GM12875 (cell line): ENCODE measurements around the gene CCSER2.
A peak's percentile ranks its signal among the peaks of the same experiment; 100 is the strongest.

Experiments
- H3K4me3 ChIP-seq: one replicate; pipeline ENCODE4 v1.5.1; 2011; ENCODE audit warnings: low read depth, low read length, control low read depth
- TF ChIP-seq, protein P1 (sequence below): IDR thresholded peaks from 2 replicates; pipeline ENCODE4 v1.5.1; 2011; ENCODE audit warnings: low read depth, mild to moderate bottlenecking, control low read depth, inconsistent platforms, low read length, moderate library complexity, borderline replicate concordance; ENCODE audit not compliant: insufficient read depth

CCSER2 gene

DNA sequence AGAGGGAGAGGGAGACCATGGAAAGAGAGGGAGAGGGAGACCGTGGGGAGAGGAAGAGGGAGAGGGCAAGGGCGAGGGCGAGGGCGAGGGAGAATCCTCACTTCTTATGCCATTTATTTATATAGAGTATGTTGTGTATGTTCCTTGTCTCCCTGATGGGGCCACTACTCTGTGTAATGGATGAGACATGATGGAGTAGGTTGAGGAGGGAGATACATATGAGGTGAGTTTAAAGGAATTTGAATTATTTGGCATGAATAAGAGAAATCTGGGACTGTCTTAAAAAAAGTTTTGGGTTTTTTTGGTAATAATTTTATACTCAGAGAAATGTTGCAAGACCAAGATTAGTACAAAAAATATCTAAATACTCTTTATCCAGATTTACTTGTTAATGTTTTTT lies 20.1 kb downstream of the CCSER2 start:
- H3K4me3 ChIP-seq, result no peak overlapping the region
- TF ChIP-seq, protein P1, sequence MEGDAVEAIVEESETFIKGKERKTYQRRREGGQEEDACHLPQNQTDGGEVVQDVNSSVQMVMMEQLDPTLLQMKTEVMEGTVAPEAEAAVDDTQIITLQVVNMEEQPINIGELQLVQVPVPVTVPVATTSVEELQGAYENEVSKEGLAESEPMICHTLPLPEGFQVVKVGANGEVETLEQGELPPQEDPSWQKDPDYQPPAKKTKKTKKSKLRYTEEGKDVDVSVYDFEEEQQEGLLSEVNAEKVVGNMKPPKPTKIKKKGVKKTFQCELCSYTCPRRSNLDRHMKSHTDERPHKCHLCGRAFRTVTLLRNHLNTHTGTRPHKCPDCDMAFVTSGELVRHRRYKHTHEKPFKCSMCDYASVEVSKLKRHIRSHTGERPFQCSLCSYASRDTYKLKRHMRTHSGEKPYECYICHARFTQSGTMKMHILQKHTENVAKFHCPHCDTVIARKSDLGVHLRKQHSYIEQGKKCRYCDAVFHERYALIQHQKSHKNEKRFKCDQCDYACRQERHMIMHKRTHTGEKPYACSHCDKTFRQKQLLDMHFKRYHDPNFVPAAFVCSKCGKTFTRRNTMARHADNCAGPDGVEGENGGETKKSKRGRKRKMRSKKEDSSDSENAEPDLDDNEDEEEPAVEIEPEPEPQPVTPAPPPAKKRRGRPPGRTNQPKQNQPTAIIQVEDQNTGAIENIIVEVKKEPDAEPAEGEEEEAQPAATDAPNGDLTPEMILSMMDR, result no peak

DNA sequence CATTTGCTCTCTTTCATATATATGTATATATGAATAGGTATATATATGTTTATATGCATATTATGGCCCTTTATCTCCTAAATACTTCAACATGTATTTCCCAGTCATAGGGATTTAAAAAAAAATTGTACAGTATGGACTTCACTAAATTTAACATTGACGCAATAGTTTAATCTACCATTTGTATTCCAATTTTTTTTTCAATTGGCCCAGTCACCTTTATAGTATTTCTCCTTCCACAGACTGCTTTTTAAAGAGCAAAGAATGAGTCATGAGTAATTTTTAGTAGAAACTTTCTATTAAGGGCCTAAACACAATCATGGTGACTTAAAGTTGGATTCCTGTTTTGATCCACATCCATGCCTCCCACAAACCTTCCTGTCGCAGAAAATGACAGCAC lies 20.5 kb downstream of the CCSER2 start:
- H3K4me3 ChIP-seq, result no peak overlapping the region
- TF ChIP-seq, protein P1, result no peak

DNA sequence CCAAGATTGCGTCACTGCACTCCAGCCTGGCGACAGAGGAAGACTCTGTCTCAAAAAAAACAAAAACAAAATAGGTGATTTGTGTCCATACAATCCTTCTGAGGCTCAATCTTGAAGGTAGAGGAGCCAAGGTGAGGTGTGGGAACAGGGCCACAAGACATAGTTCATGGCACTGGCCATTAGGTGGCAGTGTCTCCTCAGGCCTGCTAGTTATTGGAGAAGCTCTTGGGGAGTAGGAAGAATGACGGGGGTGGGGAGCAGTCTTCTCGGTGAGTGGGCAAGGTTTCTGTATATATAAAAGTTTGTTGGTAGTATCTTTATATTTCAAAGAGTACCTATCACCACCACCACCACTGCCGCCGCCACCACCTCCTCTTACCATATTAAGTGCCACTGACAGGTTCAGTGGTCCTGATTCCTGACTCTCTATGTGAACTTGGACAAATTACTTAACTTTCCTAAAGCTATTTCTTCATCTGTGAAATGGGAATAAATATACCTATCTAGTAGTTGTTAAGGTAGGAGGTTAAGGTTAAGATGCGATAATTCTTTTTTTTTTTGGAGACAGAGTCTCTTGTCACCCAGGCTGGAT lies 24.0 kb downstream of the CCSER2 start:
- no peak overlapping the region for H3K4me3 ChIP-seq
- TF ChIP-seq, protein P1, result peak; percentile 85

DNA sequence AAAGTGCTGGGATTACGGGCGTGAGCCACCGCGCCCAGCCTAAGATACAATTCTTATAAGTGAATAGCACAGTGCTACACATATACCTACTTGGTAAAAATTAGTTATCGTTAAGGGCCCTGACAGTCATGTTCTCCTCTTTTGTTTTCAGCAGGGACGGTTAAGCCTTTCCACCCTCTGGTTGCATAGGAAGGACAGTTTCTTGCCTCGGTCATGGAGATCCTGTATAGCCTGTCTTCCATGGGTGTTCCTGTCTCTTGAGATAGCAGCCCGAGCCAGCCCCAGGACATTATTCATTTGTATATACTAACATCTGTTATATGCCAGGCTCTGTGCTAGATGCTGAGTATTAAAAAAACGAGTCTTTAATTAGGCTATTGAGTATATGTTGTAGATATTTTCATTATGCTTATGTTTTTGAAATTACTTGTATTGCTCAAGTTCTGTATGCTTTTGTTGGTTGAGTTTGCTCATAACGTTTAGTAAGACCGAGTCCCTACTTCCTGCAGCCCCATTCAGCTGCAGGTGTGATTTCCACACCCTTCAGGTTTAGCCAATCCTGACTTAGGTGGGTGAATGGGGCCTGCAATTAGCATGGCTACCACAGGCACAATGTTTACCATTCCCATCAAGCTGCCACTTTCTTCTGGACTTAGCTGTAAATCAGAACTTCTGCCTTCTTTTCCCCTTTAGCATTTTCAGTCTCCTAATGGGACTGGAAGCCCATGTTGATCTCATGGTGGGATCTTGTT lies 24.8 kb downstream of the CCSER2 start:
- no peak overlapping the region for H3K4me3 ChIP-seq
- TF ChIP-seq, protein P1, result no peak

DNA sequence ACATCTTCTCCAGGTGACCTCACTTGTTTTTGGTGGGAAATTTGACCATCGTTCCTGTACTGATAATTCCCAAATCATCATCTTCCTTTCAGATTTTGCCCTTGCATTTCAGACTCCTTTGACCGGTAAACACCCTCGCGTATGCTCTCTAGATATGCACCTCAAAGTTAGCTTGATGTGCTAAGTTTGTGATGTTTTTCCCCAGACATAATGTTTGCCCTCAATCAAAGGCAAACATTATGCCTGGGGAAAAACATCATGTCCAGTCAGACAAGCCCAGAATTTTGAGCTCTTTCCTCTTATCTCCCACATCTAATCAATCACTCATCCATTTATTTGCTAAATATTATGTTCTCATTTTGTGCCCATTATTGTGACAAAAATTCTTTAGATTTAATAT lies 26.2 kb downstream of the CCSER2 start:
- H3K4me3 ChIP-seq, result no peak overlapping the region
- TF ChIP-seq, protein P1, result no peak

DNA sequence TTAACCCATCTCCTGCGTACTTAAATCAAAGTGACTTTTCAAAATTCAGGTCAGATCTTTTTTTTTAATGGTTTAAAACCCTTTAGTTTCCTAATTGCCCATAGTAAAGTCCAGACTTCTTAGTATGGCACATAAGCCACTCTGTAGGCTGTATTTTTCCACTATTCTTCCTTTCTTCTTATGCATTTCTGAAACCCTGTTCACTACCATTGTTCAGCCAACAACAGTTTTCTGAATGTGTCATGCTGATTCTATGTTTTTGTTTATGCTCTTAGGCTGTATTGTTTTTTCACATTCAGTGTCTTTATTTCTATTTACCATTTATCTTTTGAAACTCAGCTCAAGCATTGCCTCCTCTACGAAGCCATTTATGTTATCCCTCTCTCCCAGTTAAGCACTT lies 26.7 kb downstream of the CCSER2 start:
- TF ChIP-seq, protein P1, result no peak
- no peak overlapping the region for H3K4me3 ChIP-seq

DNA sequence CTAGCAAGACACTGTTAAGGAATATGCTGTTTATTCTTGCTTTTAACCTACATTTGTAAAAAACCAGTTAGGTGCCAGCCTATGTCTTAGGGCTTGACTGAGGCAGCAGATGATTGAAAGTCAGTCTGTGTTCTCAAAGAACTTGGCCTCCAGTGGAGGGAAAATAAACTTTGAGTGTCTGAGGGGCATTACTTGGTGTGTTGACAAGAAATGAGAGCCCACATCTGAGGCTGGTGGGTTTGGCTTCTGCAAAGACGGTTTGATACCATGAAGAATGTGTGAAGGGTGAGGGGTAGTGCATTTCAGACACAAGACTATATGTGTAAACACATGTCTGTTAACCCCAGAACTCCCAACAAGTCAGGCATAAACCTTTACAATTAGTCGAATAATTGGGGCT lies 28.5 kb downstream of the CCSER2 start:
- no peak overlapping the region for H3K4me3 ChIP-seq
- TF ChIP-seq, protein P1, result no peak
